Endothelial cell of umbilical vein (primary cell): ENCODE measurements around the gene CYP11A1. TPM values are rescaled to one million over a fixed set of nuclear protein-coding genes. Genes with fewer than 3 reads are reported as not detected.

ENCODE experiments used
- BruUV-seq: library from RNA; stranded (reverse); fragments of 400-500 nt; replicated peaks from 2 replicates; lab custom pipeline; 2021; lab: Mats Ljungman, UMichigan
- CTCF ChIA-PET: fragments of 300-600, 350-600 bp; sonication (Branson Sonifier 250); formaldehyde crosslinking; loops from one replicate; lab custom pipeline; 2021; ENCODE audit warnings: antibody characterized with exemption, inconsistent platforms; lab: Charles Lee
- POLR2A ChIA-PET: fragments of 300-600, 350-600 bp; sonication (Branson Sonifier 250); formaldehyde crosslinking; loops from one replicate; lab custom pipeline; 2021; ENCODE audit warnings: antibody characterized with exemption, inconsistent platforms; lab: Charles Lee
- DNase-seq: peaks from one replicate; pipeline ENCODE4 v3.0.0-alpha.2; 2011; ENCODE audit warnings: low read depth, low spot score
- FAIRE-seq: peaks from 2 replicates; lab custom pipeline; 2011; peaks lifted over from hg19 to GRCh38; lab: Jason Lieb, UNC
- H2AFZ ChIP-seq: 2 replicates; pipeline ENCODE4 v1.6.0; 2012; ENCODE audit warnings: low read depth, low read length, control low read depth, inconsistent platforms
- H3K27ac ChIP-seq: 2 replicates; pipeline ENCODE4 v1.5.1; 2011; ENCODE audit warnings: low read depth, mild to moderate bottlenecking, control low read depth, low read length, moderate library complexity; ENCODE audit not compliant: insufficient read depth
- H3K27me3 ChIP-seq, 2 experiments: 2 replicates each; pipeline versions ENCODE4 v1.6.0 to v1.6.1; 2011; ENCODE audit warnings: low read length in 2 of 2, mixed read lengths in 1 of 2; ENCODE audit not compliant: control insufficient read depth in 2 of 2, insufficient read depth in 2 of 2
- H3K36me3 ChIP-seq, 2 experiments: 2 replicates in 1 of 2; 3 replicates in 1 of 2; pipeline ENCODE4 v1.5.1; 2011; ENCODE audit warnings: low read length in 2 of 2, mild to moderate bottlenecking in 1 of 2, moderate library complexity in 1 of 2; ENCODE audit not compliant: control insufficient read depth in 2 of 2, insufficient read depth in 2 of 2; ENCODE audit errors: extremely low read depth in 1 of 2
- H3K4me1 ChIP-seq: 3 replicates; pipeline ENCODE4 v1.5.1; 2011; ENCODE audit warnings: mild to moderate bottlenecking, low read length; ENCODE audit not compliant: control insufficient read depth, insufficient read depth; ENCODE audit errors: extremely low read depth
- H3K4me2 ChIP-seq: 2 replicates; pipeline ENCODE4 v1.6.1; 2011; ENCODE audit warnings: low read length, control low read depth, mixed read lengths; ENCODE audit not compliant: insufficient read depth
- H3K4me3 ChIP-seq, 3 experiments: fragments of 200-600 bp in 1 of 3; sonication (generic), shearing (Covaris generic) in 1 of 3; replicated peaks in 1 of 3; 2 replicates each; pipeline ENCODE4 v1.5.1; 2011 to 2016; ENCODE audit warnings: control low read depth in 3 of 3, low read length in 3 of 3, mild to moderate bottlenecking in 2 of 3, inconsistent platforms in 1 of 3, low read depth in 1 of 3, moderate library complexity in 1 of 3; ENCODE audit not compliant: insufficient read depth in 1 of 3
- H3K79me2 ChIP-seq: 2 replicates; pipeline ENCODE4 v1.6.0; 2012; ENCODE audit warnings: low read length, inconsistent platforms; ENCODE audit not compliant: control insufficient read depth, insufficient read depth
- H3K9ac ChIP-seq: replicated peaks from 2 replicates; pipeline ENCODE3; 2011; ENCODE audit warnings: low read length, control low read depth; ENCODE audit not compliant: insufficient read depth; ENCODE audit errors: extremely low read depth
- H3K9me1 ChIP-seq: replicated peaks from 3 replicates; pipeline ENCODE4 v1.6.0; 2011; ENCODE audit warnings: mild to moderate bottlenecking, low read length; ENCODE audit not compliant: control insufficient read depth, insufficient read depth; ENCODE audit errors: extremely low read depth
- H3K9me3 ChIP-seq: replicated peaks from 2 replicates; pipeline ENCODE4 v1.5.1; 2012; ENCODE audit warnings: low read length, inconsistent platforms; ENCODE audit not compliant: control insufficient read depth, insufficient read depth
- H4K20me1 ChIP-seq: replicated peaks from 2 replicates; pipeline ENCODE3; 2011; ENCODE audit warnings: mild to moderate bottlenecking, low read length; ENCODE audit not compliant: control insufficient read depth, insufficient read depth; ENCODE audit errors: extremely low read depth
- EZH2 ChIP-seq: IDR thresholded peaks from 2 replicates; pipeline ENCODE4 v1.6.1; 2012; ENCODE audit warnings: borderline replicate concordance, low read depth, mild to moderate bottlenecking, moderate library complexity, low read length, inconsistent platforms; ENCODE audit not compliant: severe bottlenecking
- FOS ChIP-seq: IDR thresholded peaks from 2 replicates; pipeline ENCODE4 v1.6.1; 2011; ENCODE audit warnings: mild to moderate bottlenecking, low read length, moderate library complexity, borderline replicate concordance; ENCODE audit not compliant: insufficient read depth
- GATA2 ChIP-seq: IDR thresholded peaks from 2 replicates; pipeline ENCODE4 v1.7.0; 2011; ENCODE audit warnings: low read depth, mild to moderate bottlenecking, moderate library complexity, mixed read lengths, low read length; ENCODE audit not compliant: insufficient read length, insufficient read depth
- JUN ChIP-seq: IDR thresholded peaks from 2 replicates; pipeline ENCODE4 v1.6.1; 2011; ENCODE audit warnings: borderline replicate concordance, low read depth; ENCODE audit not compliant: insufficient read length, insufficient read depth
- MYC ChIP-seq: IDR thresholded peaks from one replicate; pipeline ENCODE4 v1.6.1; 2011; ENCODE audit warnings: mild to moderate bottlenecking, low read depth, low read length
- POLR2A ChIP-seq: IDR thresholded peaks from 2 replicates; pipeline ENCODE4 v1.6.1; 2012; ENCODE audit warnings: low read depth, mild to moderate bottlenecking, control low read depth, low read length
- POLR2AphosphoS5 ChIP-seq: IDR thresholded peaks from 2 replicates; pipeline ENCODE4 v1.6.1; 2012; ENCODE audit warnings: low read depth, mild to moderate bottlenecking, control low read depth, low read length, moderate library complexity; ENCODE audit not compliant: insufficient read depth
- dilution Hi-C: fragments of 300-500 bp; cut with MboI; formaldehyde crosslinking; loops from one replicate; pipeline ENCODE4 v1.15.0; 2019; ENCODE audit warnings: low sequenced_read_pairs; ENCODE audit not compliant: extremely low pct_ligation_motif_present
- intact Hi-C: fragments of 100-400 bp; cut with micrococcal nuclease; formaldehyde crosslinking; loops from one replicate; pipeline ENCODE4 v1.10.0; 2022
- polyA plus RNA-seq, 4 experiments: library from polyadenylated mRNA; depleted of rRNA in 3 of 4; stranded (reverse) in 3 of 4; unstranded in 1 of 4; fragments of >200 nt; gene quantifications; 2 replicates each; pipeline versions ENCODE4 v1.2.1 to v1.2.3, GENCODE V29; 2011 to 2012; ENCODE audit warnings: missing spikeins in 1 of 4
- total RNA-seq: library from RNA; stranded (reverse); gene quantifications from 2 replicates; pipeline ENCODE4 v1.2.3, GENCODE V29; 2021
- TF ChIP-seq, protein P1 (sequence below): IDR thresholded peaks from 2 replicates; pipeline ENCODE4 v1.6.1; 2011; ENCODE audit not compliant: insufficient read depth, insufficient read length
- TF ChIP-seq, protein P2 (sequence below), 2 donors: IDR thresholded peaks; 1 replicate in 1 of 2; 2 replicates in 1 of 2; pipeline ENCODE4 v1.5.1; 2011; ENCODE audit warnings: low read length in 2 of 2, mild to moderate bottlenecking in 2 of 2, moderate library complexity in 2 of 2, control low read depth in 1 of 2, inconsistent platforms in 1 of 2, low read depth in 1 of 2; ENCODE audit not compliant: insufficient read depth in 1 of 2; ENCODE audit errors: extremely low read depth in 1 of 2

Gene CYP11A1
- total and polyA plus RNA-seq, 2 donors (not counting 3 experiments of a cell fraction or from before 2014, with no cell fraction given), result 0.08 TPM; not detected in 1

DNA sequence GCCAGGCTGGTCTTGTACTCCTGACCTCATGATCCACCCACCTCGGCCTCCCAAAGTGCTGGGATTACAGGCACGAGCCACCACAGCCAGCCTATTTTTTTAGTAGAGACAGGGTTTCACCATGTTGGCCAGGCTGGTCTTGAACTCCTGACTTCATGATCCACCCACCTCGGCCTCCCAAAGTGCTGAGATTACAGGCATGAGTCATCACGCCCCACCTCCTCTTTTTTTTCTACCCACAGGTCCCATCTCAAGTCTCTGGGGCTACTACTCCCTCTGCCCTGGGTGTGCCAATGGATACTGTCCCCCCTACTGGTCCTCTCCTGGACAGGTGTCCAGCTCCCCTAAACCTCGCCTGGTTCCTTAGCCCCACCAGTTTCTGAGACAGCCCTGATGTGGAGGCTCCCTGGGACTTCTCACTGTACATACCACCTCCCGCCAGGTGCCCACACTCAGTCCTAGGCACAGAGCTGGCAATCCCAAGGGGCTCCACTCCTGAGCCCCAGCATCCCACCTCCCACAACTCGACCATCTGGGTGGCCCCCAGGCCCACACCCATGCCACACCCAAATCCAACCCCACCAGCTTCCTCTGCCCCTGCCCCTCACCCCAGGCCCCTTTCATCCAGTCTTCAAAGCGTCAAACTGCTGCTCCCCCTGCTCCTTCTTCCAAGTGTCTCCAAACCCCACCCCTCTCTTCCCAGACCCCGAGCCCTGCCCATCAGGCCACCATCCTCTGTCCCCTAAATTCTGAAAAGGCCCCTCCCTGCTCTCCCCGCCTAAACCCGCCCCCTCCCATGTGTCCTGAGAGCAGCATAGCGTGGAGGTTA is 13.1 kb upstream of the CYP11A1 start:
- TF ChIP-seq MYC (no peak), POLR2AphosphoS5 (no peak), FOS (no peak), GATA2 (no peak), POLR2A (no peak), JUN (no peak), EZH2 (no peak)
- TF ChIP-seq, protein P1, sequence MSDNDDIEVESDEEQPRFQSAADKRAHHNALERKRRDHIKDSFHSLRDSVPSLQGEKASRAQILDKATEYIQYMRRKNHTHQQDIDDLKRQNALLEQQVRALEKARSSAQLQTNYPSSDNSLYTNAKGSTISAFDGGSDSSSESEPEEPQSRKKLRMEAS, result no peak
- TF ChIP-seq, protein P2, sequence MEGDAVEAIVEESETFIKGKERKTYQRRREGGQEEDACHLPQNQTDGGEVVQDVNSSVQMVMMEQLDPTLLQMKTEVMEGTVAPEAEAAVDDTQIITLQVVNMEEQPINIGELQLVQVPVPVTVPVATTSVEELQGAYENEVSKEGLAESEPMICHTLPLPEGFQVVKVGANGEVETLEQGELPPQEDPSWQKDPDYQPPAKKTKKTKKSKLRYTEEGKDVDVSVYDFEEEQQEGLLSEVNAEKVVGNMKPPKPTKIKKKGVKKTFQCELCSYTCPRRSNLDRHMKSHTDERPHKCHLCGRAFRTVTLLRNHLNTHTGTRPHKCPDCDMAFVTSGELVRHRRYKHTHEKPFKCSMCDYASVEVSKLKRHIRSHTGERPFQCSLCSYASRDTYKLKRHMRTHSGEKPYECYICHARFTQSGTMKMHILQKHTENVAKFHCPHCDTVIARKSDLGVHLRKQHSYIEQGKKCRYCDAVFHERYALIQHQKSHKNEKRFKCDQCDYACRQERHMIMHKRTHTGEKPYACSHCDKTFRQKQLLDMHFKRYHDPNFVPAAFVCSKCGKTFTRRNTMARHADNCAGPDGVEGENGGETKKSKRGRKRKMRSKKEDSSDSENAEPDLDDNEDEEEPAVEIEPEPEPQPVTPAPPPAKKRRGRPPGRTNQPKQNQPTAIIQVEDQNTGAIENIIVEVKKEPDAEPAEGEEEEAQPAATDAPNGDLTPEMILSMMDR (IDR thresholded peaks at IDR 0.05; ENCODE audit: extremely low read depth in 1 of 2, insufficient read depth in 1 of 2, low read depth in 1 of 2, low read length in 2 of 2), result no peak
- Histone ChIP-seq H2AFZ (no peak overlapping the region), H3K27ac (no peak overlapping the region), H3K9ac (no peak overlapping the region), H3K4me3 (no peak overlapping the region), H3K9me3 (no peaks in the 10 kb centered on the region), H3K27me3 (no peaks in the 10 kb centered on the region), H3K4me2 (no peak overlapping the region), H4K20me1 (no peaks in the 10 kb centered on the region), H3K4me1 (peaks cover 18% of the 10 kb centered on the region), H3K9me1 (no peaks in the 10 kb centered on the region), H3K36me3 (no peaks in the 10 kb centered on the region), H3K79me2 (no peaks in the 10 kb centered on the region)
- intact Hi-C loops, result no loop called here
- DNase-seq (no peak), FAIRE-seq (no peak)
- dilution Hi-C loops, result no loop called here
- BruUV-seq, result no TSS peak
- ChIA-PET CTCF (interaction anchor here (1.4 to 13.9 kb wide), 3 partner anchors 50 to 109 kb away, joined by 3 to 313 read pairs (median 27); no protein-coding TSS in a partner anchor), POLR2A (no interaction called here)
